Suprapubic skin (tissue), 4 donors: Measurements from ENCODE around the gene ATP6V1E1. TPM values are rescaled to one million over a fixed set of nuclear protein-coding genes. Genes with fewer than 3 reads are reported as not detected.
A peak's percentile ranks its signal among the peaks of the same experiment; 100 is the strongest.
"Not testable (repeated sequence)": the region's sequence is repeated elsewhere in the genome, so short reads cannot be mapped to it uniquely, and the experiment has no call there.

ENCODE experiments used
- DNase-seq, 2 donors: peaks; one replicate each; pipeline ENCODE4 v3.0.0-alpha.2; 2019; ENCODE audit warnings: low spot score in 2 of 2
- H3K27ac ChIP-seq: fragments of 200-600 bp; sonication (generic); one replicate; pipeline ENCODE4 v1.5.1; 2019
- H3K27me3 ChIP-seq: fragments of 200-600 bp; sonication (generic); one replicate; pipeline ENCODE4 v1.5.1; 2019
- H3K36me3 ChIP-seq: fragments of 200-600 bp; sonication (generic); one replicate; pipeline ENCODE4 v1.5.1; 2019
- H3K4me1 ChIP-seq: fragments of 200-600 bp; sonication (generic); one replicate; pipeline ENCODE4 v1.5.1; 2019
- H3K4me3 ChIP-seq: fragments of 200-600 bp; sonication (generic); one replicate; pipeline ENCODE4 v1.5.1; 2019; ENCODE audit warnings: mild to moderate bottlenecking
- H3K9me3 ChIP-seq: fragments of 200-600 bp; sonication (generic); one replicate; pipeline ENCODE4 v1.5.1; 2019
- EP300 ChIP-seq: sonication (generic); formaldehyde crosslinking; IDR thresholded peaks from one replicate; pipeline ENCODE4 v1.6.1; 2017; ENCODE audit warnings: antibody characterized with exemption
- POLR2A ChIP-seq, 2 donors: fragments of 450-650 bp; IDR thresholded peaks; one replicate each; pipeline ENCODE4 v1.6.1; 2017; ENCODE audit warnings: antibody characterized with exemption in 2 of 2, mild to moderate bottlenecking in 2 of 2, moderate library complexity in 2 of 2
- POLR2AphosphoS5 ChIP-seq, 3 donors: sonication (generic); formaldehyde crosslinking; IDR thresholded peaks; one replicate each; pipeline ENCODE4 v1.6.1; 2017; ENCODE audit warnings: antibody characterized with exemption in 3 of 3
- WGBS: methylation state at CpG from one replicate; pipeline ENCODE4 v1.1.5; 2018; 5-methylcytosine and 5-hydroxymethylcytosine counted together
- total RNA-seq, 4 donors: library from RNA; depleted of rRNA; stranded (reverse); fragments of >200 nt; gene quantifications; one replicate each; pipeline ENCODE4 v1.1.0, GENCODE V29; 2016
- TF ChIP-seq, protein P1 (sequence below), 2 donors: fragments of 200-600 bp in 1 of 2; fragments of 450-650 bp in 1 of 2; sonication (generic) in 1 of 2; IDR thresholded peaks; one replicate each; pipeline ENCODE4 v1.5.1; 2016 to 2019; ENCODE audit warnings: antibody characterized with exemption in 2 of 2, mild to moderate bottlenecking in 1 of 2, moderate library complexity in 1 of 2

ATP6V1E1 gene
- total RNA-seq, 4 donors from 2014 or later = 106 to 128 (median 115) TPM

GRCh38 chr22:17575681-17576080, 52.9 kb downstream of the ATP6V1E1 start:
- no peak for DNase-seq
- H3K27ac ChIP-seq = peak overlapping the region; percentile 72
- H3K9me3 ChIP-seq = no peaks in the 10 kb centered on the region
- WGBS = 75% methylated on average over 4 of the region's 4 CpGs
- TF ChIP-seq EP300 = no peak
- TF ChIP-seq POLR2A (IDR thresholded peaks at IDR 0.05) = no peak
- TF ChIP-seq POLR2AphosphoS5 (IDR thresholded peaks at IDR 0.05) = no peak
- TF ChIP-seq, protein P1, sequence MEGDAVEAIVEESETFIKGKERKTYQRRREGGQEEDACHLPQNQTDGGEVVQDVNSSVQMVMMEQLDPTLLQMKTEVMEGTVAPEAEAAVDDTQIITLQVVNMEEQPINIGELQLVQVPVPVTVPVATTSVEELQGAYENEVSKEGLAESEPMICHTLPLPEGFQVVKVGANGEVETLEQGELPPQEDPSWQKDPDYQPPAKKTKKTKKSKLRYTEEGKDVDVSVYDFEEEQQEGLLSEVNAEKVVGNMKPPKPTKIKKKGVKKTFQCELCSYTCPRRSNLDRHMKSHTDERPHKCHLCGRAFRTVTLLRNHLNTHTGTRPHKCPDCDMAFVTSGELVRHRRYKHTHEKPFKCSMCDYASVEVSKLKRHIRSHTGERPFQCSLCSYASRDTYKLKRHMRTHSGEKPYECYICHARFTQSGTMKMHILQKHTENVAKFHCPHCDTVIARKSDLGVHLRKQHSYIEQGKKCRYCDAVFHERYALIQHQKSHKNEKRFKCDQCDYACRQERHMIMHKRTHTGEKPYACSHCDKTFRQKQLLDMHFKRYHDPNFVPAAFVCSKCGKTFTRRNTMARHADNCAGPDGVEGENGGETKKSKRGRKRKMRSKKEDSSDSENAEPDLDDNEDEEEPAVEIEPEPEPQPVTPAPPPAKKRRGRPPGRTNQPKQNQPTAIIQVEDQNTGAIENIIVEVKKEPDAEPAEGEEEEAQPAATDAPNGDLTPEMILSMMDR (IDR thresholded peaks at IDR 0.05) = no peak
- no peaks in the 10 kb centered on the region for H3K36me3 ChIP-seq
- H3K4me1 ChIP-seq = peaks cover 40% of the 10 kb centered on the region
- H3K4me3 ChIP-seq = no peak overlapping the region
- no peaks in the 10 kb centered on the region for H3K27me3 ChIP-seq

GRCh38 chr22:17575151-17575550, 53.4 kb downstream of the ATP6V1E1 start:
- Histone ChIP-seq H3K4me1 (peaks cover 45% of the 10 kb centered on the region), H3K27me3 (no peaks in the 10 kb centered on the region), H3K36me3 (no peaks in the 10 kb centered on the region), H3K27ac (no peak overlapping the region), H3K9me3 (no peaks in the 10 kb centered on the region), H3K4me3 (no peak overlapping the region)
- DNase-seq = no peak
- TF ChIP-seq EP300 (no peak), POLR2A (IDR thresholded peaks at IDR 0.05) (no peak), POLR2AphosphoS5 (IDR thresholded peaks at IDR 0.05) (no peak)
- TF ChIP-seq, protein P1 (IDR thresholded peaks at IDR 0.05) = no peak
- WGBS = 87% methylated on average over 5 of the region's 5 CpGs

- peak; percentile 89 to 93 for DNase-seq
- TF ChIP-seq POLR2A (IDR thresholded peaks at IDR 0.05) (no peak), POLR2AphosphoS5 (IDR thresholded peaks at IDR 0.05) (peak in 2 of 3 donors; percentile 81 to 84), EP300 (peak; percentile 100)
- TF ChIP-seq, protein P1 (IDR thresholded peaks at IDR 0.05) = no peak
- peak overlapping the region; percentile 36 for H3K4me3 ChIP-seq
- peaks cover 34% of the 10 kb centered on the region for H3K4me1 ChIP-seq
- no peaks in the 10 kb centered on the region for H3K36me3 ChIP-seq
- WGBS = 26% methylated on average over 21 of the region's 21 CpGs
- H3K9me3 ChIP-seq = no peaks in the 10 kb centered on the region
- H3K27me3 ChIP-seq = no peaks in the 10 kb centered on the region
- peak overlapping the region; percentile 84 for H3K27ac ChIP-seq
Observed at GRCh38 chr22:17570851-17571631, 57.5 kb downstream of the ATP6V1E1 start.

- no peaks in the 10 kb centered on the region for H3K9me3 ChIP-seq
- DNase-seq = no peak
- peaks cover 27% of the 10 kb centered on the region for H3K4me1 ChIP-seq
- TF ChIP-seq, protein P1 (IDR thresholded peaks at IDR 0.05) = no peak
- TF ChIP-seq POLR2A (IDR thresholded peaks at IDR 0.05) (no peak), EP300 (no peak), POLR2AphosphoS5 (IDR thresholded peaks at IDR 0.05) (no peak)
- 50% methylated on average over 8 of the region's 8 CpGs for WGBS
- peak overlapping the region; percentile 84 for H3K27ac ChIP-seq
- no peaks in the 10 kb centered on the region for H3K36me3 ChIP-seq
- no peaks in the 10 kb centered on the region for H3K27me3 ChIP-seq
- peak overlapping the region; percentile 36 for H3K4me3 ChIP-seq
Observed at GRCh38 chr22:17569971-17570511, 58.5 kb downstream of the ATP6V1E1 start.

- H3K27me3 ChIP-seq = no peaks in the 10 kb centered on the region
- no peaks in the 10 kb centered on the region for H3K36me3 ChIP-seq
- no peak overlapping the region for H3K27ac ChIP-seq
- TF ChIP-seq EP300 = no peak
- TF ChIP-seq POLR2A (IDR thresholded peaks at IDR 0.05) = no peak
- TF ChIP-seq POLR2AphosphoS5 (IDR thresholded peaks at IDR 0.05) = no peak
- TF ChIP-seq, protein P1 (IDR thresholded peaks at IDR 0.05) = no peak
- H3K4me1 ChIP-seq = peaks cover 40% of the 10 kb centered on the region
- WGBS = 80% methylated on average over 10 of the region's 10 CpGs
- no peaks in the 10 kb centered on the region for H3K9me3 ChIP-seq
- no peak for DNase-seq
- H3K4me3 ChIP-seq = no peak overlapping the region
Observed at GRCh38 chr22:17566776-17567175, 61.8 kb downstream of the ATP6V1E1 start.

- H3K36me3 ChIP-seq = not testable (repeated sequence)
Observed at GRCh38 chr22:17566016-17566687, 62.4 kb downstream of the ATP6V1E1 start.

More at GRCh38 chr22:17566016-17566687, 62.4 kb downstream of the ATP6V1E1 start:
- 93% methylated on average over 19 of the region's 19 CpGs for WGBS
- H3K27ac ChIP-seq, DNase-seq, H3K27me3 ChIP-seq, H3K9me3 ChIP-seq, H3K4me3 ChIP-seq: not testable (repeated sequence)
- peaks cover 34% of the 10 kb centered on the region for H3K4me1 ChIP-seq
